Activated CD4-positive, alpha-beta T cell treated with anti-CD3 and anti-CD28 coated beads, Interleukin-2, amount 50 U/mL, for 1 hour (primary cell): Measurements from ENCODE around the gene RAB14.

Source experiments
- DNase-seq: peaks from one replicate; pipeline ENCODE4 v3.0.0-alpha.2; 2020

The RAB14 gene

DNA sequence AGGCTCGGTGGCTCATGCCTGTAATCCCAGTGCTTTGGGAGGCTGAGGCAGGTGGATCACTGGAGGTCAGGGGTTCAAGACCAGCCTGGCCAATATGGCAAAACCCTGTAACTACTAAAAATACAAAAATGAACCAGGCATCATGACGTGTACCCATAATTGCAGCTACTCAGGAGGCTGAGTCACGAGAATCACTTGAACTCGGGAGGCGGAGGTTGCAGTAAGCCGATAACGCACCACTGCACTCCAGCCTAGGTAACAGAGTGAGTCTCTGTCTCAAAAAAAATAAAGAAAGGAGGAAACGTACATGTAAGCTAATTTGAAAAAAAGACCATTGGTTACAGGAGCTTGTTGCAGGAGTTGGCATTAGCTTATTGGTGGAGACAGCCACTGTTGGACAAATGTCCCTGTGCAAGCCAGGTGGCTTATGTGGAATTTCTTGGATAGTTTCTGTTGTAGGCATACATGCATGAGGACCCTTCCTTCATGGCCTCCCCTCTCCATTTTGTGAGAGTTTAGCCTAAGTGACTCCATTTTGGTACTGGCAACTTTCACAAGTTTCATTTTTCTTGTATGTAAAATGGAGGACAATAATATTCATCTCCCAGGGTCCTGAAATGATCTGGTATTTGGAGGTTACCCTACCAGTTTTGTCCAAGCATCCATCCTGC is 16.8 kb upstream of the RAB14 start:
- no peak for DNase-seq

DNA sequence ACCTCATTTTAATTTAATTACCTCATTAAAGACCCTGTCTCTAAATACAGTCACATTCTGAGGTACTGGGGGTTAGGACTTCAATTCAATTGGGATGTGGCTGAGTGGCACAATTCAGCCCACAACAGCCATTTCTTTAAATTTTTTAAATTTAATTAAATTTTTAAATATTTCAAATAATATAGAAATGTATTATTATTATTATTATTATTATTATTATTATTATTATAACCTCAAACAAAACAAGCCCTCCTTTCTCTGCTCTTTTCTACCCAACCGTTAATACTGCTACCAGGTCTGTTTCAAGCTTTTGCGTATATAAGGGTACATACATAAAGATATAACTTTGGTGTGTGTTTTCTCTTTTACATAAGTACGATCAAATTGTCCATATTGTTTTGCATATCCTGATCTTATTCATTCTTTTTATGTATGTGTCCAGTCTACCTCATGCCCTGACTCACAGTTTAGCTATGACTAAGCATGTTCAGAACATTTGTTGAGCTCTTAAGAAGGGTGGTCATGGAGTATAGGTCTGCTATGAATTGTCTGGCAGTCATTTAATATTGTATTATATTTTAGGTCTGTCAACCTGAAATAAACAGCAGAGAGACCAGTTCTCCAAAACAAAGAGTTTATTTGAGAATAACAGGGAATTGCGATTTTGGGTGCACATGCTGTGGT is 16.1 kb upstream of the RAB14 start:
- no peak for DNase-seq

DNA sequence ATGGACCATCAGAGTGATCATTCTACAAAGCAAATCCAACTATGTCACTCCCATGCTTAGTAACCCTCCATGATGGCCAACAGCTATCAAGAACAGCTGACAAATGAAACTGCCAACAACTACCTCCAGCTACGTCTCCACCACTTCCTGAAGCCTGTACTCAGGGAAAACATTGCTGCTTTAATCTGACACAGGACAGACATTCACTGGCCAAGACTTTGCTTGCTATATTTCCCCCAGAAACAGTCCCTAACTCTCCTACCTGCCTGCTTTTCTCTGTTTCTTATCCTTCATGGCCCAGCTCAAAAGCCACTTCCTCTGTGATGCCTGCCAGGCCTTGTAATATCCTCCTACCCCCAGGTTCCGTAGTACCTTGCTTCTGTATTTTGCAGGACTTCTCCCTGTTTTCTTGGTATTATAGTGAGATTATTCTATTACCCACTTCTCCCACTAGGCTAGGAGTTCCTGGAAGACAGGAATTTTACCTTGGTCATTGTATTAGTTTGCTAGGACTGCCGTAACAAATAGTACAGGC is 14.7 kb upstream of the RAB14 start:
- DNase-seq = no peak

DNA sequence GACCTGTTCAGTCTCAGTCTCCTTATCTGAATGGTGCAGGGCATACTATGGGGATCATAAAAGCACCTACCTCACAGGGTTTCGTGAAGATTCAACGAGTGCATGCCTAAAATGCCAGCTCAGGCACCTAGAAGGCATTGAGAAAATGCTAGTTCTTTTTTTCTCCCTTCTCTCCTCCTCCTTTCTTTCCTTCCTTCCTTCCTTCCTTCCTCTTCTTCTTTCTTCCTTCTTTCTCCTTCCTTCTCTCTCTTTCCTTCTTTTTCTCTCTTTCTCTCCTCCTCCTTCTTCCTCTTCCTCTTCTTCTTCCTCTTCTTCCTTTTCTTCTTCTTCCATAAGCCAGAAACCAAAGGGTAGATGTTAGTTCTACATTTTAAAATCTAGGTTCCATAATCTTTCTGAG is 12.3 kb upstream of the RAB14 start:
- no peak for DNase-seq

DNA sequence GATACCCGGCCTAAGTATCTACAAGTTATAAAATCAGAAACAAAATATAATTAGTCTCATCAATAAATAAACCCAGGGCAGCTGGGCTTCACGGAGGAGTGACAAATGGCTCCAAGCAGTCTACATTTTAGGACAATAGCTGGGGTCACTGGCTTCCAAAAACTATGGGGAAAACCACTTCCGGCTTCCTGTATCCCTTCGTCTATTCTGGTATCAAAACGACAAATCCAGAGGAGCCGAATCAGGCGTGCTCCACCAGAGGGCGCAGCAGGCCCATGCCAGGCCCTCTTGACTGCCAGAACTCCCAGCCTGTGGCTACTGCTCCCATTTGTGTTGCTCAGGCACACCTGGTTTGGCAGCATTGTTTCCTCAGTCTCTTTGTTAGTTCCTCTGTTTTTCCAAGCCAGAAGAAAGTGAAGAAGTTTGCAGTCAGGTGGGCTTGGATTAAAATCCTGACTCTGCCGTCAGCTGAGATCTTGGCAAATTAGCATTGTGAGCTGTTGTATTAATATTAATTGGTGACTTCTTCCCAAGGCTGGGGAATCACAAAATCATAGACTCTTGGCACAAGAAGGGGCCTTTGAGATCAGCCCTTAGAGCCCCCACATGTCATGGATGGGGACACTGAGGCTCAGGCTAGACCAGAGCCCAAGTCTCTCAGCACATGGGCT is 11.6 kb upstream of the RAB14 start:
- peak; percentile 62 for DNase-seq

DNA sequence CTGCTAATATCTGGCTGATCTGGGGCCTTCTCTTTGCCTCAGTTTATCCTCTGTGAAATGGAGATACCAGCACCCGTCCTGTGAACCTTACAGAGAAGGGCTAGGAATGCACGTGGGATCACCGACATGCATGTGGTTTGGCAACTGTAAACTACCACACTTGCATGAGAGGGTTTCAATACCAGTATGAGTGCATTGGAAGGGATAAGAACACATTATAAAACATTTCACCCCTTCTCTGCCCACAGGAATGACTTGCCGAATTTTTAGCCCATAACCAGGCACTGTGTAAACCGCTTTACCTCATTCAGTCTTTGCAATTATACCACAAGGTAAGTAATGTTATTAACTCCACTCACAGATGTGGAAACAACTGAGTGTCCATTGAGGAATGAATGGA is 8.9 kb upstream of the RAB14 start:
- DNase-seq = no peak

DNA sequence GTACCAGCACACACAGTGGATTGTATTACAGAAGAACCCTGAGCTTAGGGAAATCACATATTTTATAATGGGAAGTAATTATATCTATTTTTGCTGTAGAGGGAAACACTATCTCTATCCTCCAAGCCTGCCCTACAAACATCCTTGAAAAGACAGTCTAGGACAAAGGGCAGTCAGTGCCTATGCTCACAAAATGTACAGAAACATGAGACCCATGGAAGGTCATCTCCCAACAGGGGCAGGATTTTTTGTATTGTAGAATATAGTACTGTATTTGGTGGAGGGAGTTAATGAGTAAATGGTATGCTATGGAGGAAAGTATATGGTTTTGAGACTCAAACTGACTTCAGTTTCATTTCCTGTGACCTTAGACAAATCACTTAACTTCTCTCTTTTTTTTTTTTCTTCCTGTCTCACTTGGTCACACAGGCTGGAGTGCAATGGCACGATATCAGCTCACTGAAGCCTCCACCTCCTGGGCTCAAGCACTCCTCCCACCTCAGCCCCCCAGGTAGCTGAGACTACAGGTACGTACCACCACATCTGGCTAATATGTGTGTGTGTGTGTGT is 5.8 kb upstream of the RAB14 start:
- no peak for DNase-seq

DNA sequence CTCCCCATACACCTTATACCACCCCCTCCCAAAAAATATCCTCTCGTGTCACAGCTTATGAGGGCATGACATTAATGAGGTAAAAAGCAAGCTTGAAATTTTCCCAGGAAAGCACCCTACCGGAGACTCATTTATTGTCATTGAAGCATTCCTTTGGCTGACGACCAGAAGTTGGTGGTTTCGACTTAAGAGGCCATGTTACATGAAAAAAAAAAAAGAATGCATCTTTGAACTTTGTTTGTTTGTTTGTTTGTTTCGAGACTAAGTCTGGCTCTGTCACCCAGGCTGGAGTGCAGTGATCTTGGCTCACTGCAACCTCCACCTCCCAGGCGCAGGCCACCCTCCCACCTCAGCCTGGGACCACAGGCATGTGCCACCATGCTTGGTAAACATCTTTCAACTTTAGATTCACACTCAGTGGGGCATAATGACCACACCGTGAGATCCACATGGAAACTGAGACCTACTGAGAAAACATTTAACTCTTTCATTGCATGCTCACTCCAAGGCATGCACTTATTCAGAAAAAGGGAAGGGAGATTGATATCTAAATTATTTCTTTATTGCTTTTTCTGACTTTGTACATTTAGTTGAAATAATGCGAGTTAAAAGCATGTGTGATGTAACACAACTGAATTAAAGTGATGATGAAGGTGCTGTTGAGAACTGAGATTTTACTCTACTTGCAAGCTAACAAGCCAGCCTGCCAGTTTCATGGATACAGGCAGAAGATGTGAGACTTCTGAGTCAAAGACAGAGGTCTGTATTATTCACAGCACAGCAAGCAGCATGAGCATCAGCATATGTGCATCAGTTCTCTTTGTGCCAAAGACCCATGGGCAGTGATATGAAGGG is 5.1 kb upstream of the RAB14 start:
- DNase-seq = no peak

DNA sequence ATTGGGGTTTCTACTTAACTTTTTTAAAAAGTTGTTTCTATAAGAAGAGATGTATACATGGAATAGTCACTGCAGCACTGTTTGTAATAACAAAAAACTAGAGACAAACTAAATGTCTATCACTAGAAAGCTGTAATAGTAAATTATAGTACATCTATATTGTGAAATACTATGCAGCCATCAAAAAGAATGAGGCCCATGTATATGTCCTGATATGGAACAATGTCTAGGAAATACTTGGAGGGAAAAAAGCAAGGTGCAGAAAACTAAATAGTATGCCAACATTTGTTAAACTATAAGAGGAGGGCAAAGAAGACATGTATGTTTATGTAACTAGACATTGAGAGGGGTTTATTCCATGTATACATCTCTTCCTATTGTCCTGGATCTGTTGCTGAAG is 2.9 kb upstream of the RAB14 start:
- no peak for DNase-seq

DNA sequence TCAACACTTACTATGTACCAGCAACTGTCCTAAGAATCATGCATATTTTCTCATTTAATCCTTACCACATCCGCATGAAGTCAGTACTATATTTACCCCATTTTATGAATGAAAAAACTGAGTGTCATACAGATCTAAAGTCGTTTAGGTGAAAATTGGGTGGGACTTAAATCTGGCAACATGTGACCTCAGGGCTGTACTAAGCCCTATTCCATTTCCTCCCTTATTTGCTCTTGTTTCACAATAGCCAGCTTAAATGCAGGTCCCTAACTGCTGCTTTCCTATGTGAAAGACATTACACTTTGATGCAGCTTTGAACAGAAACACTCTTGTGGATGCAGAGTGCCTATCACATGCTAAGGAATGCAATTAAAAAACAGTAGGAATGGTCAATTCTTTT is 2.5 kb upstream of the RAB14 start:
- no peak for DNase-seq

DNA sequence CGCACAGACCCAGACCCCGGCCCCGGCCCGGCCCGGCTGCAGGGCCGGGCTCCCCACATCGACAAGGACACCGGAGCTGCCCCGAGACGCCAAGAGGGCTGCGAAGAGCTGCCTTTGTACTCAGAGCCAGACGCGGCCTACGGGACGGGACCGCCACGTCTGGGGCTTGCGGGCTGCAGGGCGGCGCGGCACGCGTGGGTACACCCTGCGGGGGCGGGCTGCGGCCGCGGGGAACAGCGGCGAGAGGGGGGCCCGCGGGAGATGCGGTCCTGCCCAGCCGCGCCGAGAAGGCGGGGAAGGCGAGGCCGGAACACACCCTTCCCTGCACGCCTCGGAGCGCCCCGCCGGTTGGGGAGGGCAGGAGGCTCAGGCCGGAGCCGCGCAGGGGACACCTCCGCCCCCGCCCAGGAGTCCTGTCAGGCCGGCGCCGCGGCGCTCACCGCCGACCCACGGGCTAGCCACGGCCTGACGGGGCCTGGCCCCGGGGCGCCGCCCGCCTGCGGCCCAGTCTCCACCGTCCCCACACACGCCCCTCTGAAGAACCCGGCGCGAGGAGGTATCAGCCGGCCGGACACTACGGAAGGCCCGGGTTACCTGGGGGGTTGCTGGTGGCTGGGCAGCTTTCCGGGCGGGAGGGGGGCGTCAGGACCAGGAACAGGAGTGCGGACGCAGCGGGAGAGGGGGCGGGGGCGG is 478 bp downstream of the RAB14 start:
- peak; percentile 43 for DNase-seq

DNA sequence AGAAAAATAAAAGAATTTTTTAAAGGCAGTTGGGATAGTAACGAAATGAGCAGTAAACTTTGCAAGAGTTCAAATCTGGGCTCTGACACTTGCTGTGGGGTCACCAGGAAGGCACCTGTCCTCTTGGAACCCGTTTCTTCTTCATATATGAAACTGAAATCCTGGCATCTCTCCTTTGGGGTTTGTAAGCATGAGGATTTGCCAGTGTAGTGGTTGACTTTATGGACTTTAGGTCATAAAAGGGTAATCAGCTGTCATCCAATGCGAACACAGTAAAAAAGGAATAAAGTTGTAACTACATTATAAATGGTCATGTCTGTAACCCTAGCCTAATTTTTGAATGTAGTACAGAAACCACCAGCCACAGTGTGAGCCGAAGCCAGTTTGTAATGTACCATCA is 1.3 kb downstream of the RAB14 start:
- no peak for DNase-seq

DNA sequence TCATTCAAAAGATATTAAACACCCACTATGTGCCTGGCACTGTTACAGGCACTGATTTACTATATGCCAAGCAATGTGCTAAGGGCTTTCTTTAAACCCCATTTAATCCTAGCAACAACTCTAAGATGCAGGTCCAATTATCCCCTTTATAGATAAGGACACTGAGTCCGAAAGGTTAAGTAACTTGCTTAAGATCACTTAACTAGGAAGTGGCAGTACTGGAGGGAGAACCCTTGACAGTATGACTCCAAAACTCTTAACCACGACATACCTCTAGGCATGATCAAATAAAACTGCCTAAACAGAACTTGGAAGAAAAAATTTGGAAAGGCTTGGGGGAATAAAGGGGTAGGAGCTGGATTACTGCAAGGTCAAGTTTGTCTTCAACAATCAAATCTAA is 1.7 kb downstream of the RAB14 start:
- DNase-seq = no peak

DNA sequence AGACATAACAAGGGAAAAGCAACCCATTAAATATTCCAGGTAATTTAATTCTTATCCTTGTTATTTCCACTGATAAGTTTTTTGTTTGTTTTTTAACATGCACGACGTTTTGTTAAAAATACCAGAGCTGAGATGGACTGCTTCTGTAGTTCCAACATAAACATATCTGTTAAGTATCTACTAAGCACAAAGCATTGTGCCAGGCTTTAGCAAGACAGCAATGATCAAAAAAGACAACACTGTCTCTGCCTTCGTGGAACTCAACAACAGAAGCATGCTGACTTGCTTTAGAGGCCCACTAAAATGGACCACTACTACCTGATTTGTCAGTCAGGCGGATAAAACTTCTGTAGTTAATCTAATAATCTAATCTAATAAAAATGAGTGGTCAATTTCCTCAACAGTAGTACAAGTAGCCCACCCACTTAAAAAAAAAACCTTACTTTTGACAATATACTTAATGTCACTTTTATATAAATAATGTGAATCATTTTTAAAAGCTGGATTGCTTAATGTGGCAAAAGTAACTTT is 3.1 kb downstream of the RAB14 start:
- DNase-seq = no peak

DNA sequence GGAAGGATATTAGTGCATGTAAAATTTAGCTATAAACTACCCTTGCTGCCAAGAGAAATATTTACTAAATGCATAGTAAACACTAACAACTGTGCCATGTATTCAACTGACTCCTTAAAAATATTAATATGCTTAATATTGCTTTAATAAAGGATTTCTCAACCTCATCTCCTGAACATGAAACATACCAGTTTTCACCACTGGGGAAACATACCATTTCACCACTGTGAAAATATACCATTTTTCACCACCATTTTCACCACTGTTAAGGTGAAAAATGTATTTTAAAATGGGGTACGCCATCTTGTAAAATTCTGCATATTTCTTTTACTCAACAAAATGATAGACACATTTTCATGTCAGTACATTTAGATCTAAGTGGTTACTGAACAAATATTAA is 4.5 kb downstream of the RAB14 start:
- no peak for DNase-seq

DNA sequence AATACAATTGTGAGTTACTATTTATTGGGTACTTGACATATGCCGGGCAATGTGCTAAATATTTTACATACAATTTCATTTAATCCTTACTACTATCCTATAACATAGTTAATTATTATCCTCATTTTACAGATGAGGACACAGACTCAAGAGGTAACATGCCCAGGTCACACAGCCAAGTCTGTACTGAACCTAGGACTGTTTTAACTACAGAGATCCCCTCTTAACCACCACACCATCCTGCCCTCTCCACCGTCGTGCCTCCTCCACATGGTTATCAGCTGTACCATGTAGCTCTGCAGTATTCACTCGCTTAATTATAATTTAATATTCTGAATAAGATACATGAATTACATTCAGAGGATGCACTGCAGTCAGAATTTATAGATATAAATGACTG is 5.3 kb downstream of the RAB14 start:
- DNase-seq = no peak

DNA sequence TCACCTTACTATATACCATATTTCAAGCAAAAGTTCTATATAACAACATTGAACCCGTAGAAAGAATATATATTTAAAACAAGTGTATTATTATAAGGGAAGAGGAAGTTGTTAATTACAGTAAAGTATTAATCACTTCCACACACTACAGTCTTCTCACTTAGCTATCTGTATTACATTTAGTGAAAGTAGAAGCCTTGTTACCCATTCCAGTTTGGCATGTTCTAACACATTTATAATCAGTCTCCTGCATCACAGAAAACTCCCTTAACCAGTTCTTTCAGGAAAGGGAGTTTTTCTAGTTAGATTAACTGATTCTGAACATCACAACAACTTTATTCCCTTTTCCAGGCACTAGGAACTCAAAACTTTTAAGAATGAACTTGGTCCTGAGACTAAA is 6.9 kb downstream of the RAB14 start:
- DNase-seq = no peak

DNA sequence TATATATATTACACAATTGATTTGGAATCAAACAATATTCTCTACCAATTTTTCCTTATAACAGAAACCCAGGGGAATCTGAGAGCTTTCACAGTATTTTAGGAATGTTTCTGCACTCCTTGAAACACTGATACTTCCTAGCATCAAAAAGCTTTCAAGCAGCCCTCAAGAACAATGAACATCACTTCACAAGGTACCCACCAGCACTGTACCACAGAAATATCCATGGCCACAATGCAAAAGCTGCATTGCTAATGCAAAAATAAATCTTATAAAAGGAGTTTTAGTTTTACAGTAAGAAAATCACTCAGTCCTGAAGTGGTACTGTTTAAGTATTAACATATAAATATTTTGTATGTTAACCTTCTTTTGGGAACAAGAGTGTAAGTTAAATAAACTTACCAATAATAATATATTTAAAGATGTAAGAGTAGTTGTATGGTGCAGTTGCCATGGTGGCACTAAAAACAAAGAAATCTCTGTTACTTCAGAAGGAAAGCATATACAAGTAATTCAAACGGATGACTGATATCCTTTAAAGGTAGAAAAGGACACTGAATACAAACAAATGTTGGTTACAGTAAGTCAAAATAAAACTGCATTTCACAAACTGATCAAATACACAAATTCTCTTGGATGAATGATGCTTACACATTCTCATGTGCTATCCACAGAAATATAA is 8.6 kb downstream of the RAB14 start:
- no peak for DNase-seq

DNA sequence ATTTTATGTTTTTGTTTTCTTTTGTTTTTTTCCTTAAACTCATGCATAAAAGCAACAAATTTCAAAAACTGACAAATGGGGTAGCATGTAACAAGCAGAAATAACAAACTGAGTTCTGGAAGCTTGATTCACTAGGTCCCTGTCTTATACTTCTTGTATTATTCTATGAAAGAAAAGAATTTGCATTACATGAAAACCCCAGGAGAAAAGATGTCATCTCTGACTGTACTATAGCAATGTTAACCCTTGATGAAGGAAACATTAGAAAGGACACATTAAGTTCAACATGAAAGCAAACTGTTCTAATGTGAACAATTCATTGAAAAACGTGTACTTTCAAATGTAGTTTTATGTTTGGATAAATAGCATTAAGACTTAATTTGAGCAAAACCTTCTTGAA is 9.2 kb downstream of the RAB14 start:
- DNase-seq = no peak

DNA sequence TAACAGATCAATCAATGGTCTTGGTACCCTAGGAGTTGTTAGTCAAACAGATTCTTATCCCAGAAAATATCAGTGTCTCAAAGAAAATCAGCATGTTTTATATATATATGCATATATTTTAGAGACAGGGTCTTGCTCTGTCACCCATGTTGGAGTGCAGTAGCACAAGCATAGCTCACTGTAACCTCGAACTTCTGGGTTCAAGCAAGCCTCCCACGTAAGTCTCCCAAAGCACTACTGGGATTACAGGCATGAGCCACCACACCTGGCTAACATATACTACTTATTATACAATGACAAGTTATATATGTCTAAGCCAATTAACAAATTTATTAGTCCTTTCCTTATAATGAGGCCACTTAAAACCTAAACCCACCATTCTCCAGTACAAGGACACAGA is 10.4 kb downstream of the RAB14 start:
- no peak for DNase-seq

DNA sequence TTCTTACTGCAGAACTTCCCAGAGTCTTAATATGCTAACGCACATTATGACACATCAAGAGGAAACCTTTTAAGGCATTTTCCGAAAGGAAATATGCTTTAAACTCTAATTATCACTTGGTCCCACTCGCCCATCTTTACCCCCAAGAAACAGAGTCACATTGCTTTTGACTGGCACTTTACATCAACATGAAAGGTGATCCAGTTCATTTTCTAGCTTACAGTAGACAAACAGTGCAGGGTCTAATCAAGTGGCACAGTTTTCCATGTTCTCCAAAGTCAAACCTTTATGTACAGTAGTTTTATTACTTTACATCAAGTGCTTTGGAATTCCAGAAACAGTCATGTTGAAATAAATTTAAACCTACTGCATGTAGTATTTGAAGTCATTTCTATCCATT is 12.0 kb downstream of the RAB14 start:
- DNase-seq = no peak
